Measurements from ENCODE around the gene OVCH1. TPM values are rescaled to one million over a fixed set of nuclear protein-coding genes. Genes with fewer than 3 reads are reported as not detected.

The OVCH1 gene
- polyA plus RNA-seq, 1 experiment: 0.26 TPM

GRCh38 chr12:29486972-29487371 lies 10.5 kb downstream of the OVCH1 start:
- POLR2A ChIA-PET: no interaction called here
- Histone ChIP-seq H3K9me3 (ENCODE audit: control insufficient read depth, insufficient read depth, low read length) (no peaks in the 10 kb centered on the region), H3K27ac (ENCODE audit: low read depth, low read length) (no peak overlapping the region), H3K27me3 (ENCODE audit: control insufficient read depth, insufficient read depth, low read length) (no peaks in the 10 kb centered on the region), H3K4me3 (ENCODE audit: low read depth, low read length) (no peak overlapping the region)
- DNase-seq (ENCODE audit: low read depth, low spot score): no peak
- no peak for TF ChIP-seq CTCF (IDR thresholded peaks at IDR 0.05; ENCODE audit: low read depth, low read length)
- CTCF ChIA-PET: no interaction called here

- DNase-seq (ENCODE audit: low read depth, low spot score): no peak
- H3K9me3 ChIP-seq (ENCODE audit: control insufficient read depth, insufficient read depth, low read length): no peaks in the 10 kb centered on the region
- H3K4me3 ChIP-seq (ENCODE audit: low read depth, low read length): no peak overlapping the region
- TF ChIP-seq CTCF (IDR thresholded peaks at IDR 0.05; ENCODE audit: low read depth, low read length): no peak
- H3K27ac ChIP-seq (ENCODE audit: low read depth, low read length): no peak overlapping the region
- ChIA-PET POLR2A (no interaction called here), CTCF (no interaction called here)
- no peaks in the 10 kb centered on the region for H3K27me3 ChIP-seq (ENCODE audit: control insufficient read depth, insufficient read depth, low read length)
Measured at GRCh38 chr12:29463198-29463597, 34.3 kb downstream of the OVCH1 start.

GRCh38 chr12:29460082-29460481 lies 37.4 kb downstream of the OVCH1 start:
- ChIA-PET POLR2A (no interaction called here), CTCF (no interaction called here)
- TF ChIP-seq CTCF (IDR thresholded peaks at IDR 0.05; ENCODE audit: low read depth, low read length): no peak

GRCh38 chr12:29455087-29455486 lies 42.4 kb downstream of the OVCH1 start:
- CTCF ChIA-PET: interaction anchor here (0.6 kb wide), 1 partner anchor 1367 kb away, joined by 4 read pairs; no protein-coding TSS in a partner anchor
- Histone ChIP-seq H3K9me3 (ENCODE audit: control insufficient read depth, insufficient read depth, low read length) (no peaks in the 10 kb centered on the region), H3K27me3 (ENCODE audit: control insufficient read depth, insufficient read depth, low read length) (no peaks in the 10 kb centered on the region), H3K27ac (ENCODE audit: low read depth, low read length) (no peak overlapping the region), H3K4me3 (ENCODE audit: low read depth, low read length) (no peak overlapping the region)
- no peak for DNase-seq (ENCODE audit: low read depth, low spot score)
- POLR2A ChIA-PET: no interaction called here
- TF ChIP-seq CTCF (IDR thresholded peaks at IDR 0.05; ENCODE audit: low read depth, low read length): no peak

More at GRCh38 chr12:29460082-29460481, 37.4 kb downstream of the OVCH1 start:
- DNase-seq (ENCODE audit: low read depth, low spot score): no peak
- no peaks in the 10 kb centered on the region for H3K27me3 ChIP-seq (ENCODE audit: control insufficient read depth, insufficient read depth, low read length)
- H3K27ac ChIP-seq (ENCODE audit: low read depth, low read length): no peak overlapping the region
- no peak overlapping the region for H3K4me3 ChIP-seq (ENCODE audit: low read depth, low read length)
- no peaks in the 10 kb centered on the region for H3K9me3 ChIP-seq (ENCODE audit: control insufficient read depth, insufficient read depth, low read length)

- no peaks in the 10 kb centered on the region for H3K27me3 ChIP-seq (ENCODE audit: control insufficient read depth, insufficient read depth, low read length)
- no peak for DNase-seq (ENCODE audit: low read depth, low spot score)
- no peak for TF ChIP-seq CTCF (IDR thresholded peaks at IDR 0.05; ENCODE audit: low read depth, low read length)
- POLR2A ChIA-PET: no interaction called here
- H3K9me3 ChIP-seq (ENCODE audit: control insufficient read depth, insufficient read depth, low read length): no peaks in the 10 kb centered on the region
- H3K27ac ChIP-seq (ENCODE audit: low read depth, low read length): no peak overlapping the region
- no peak overlapping the region for H3K4me3 ChIP-seq (ENCODE audit: low read depth, low read length)
- CTCF ChIA-PET: no interaction called here
Measured at GRCh38 chr12:29451888-29452287, 45.6 kb downstream of the OVCH1 start.
